Gastrocnemius medialis (tissue), 4 donors: ENCODE measurements around the gene EGFLAM. TPM values are rescaled to one million over a fixed set of nuclear protein-coding genes. Genes with fewer than 3 reads are reported as not detected.

Experiments used
- ATAC-seq, 2 donors: fragments of 150-250 bp; one replicate each; pipeline ENCODE4 v1.9.1; 2016
- DNase-seq, 2 donors: peaks; one replicate each; pipeline ENCODE4 v3.0.0-alpha.2; 2019
- H3K27ac ChIP-seq, 4 donors: fragments of 200-600 bp; sonication (generic); 1 replicate in 1 of 4; 2 replicates in 3 of 4; pipeline ENCODE4 v1.5.1; 2016 to 2018; ENCODE audit warnings: mild to moderate bottlenecking in 2 of 4, moderate library complexity in 1 of 4
- H3K27me3 ChIP-seq, 3 donors: fragments of 200-600 bp; sonication (generic) in 2 of 3; 1 replicate in 1 of 3; 2 replicates in 2 of 3; pipeline versions ENCODE4 v1.5.1 to v1.6.0; 2016 to 2019; ENCODE audit warnings: mild to moderate bottlenecking in 1 of 3, moderate library complexity in 1 of 3
- H3K36me3 ChIP-seq, 2 donors: fragments of 200-600 bp; sonication (generic) in 1 of 2; one replicate each; pipeline ENCODE4 v1.5.1; 2017 to 2018
- H3K4me1 ChIP-seq, 2 donors: fragments of 200-600 bp; sonication (generic) in 1 of 2; one replicate each; pipeline ENCODE4 v1.5.1; 2016 to 2017; ENCODE audit warnings: mild to moderate bottlenecking in 2 of 2
- H3K4me3 ChIP-seq, 4 donors: fragments of 200-600 bp; sonication (generic) in 3 of 4; 1 replicate in 1 of 4; 2 replicates in 3 of 4; pipeline ENCODE4 v1.5.1; 2016 to 2019; ENCODE audit warnings: mild to moderate bottlenecking in 2 of 4
- H3K9me3 ChIP-seq, 3 donors: fragments of 200-600 bp; sonication (generic) in 2 of 3; 1 replicate in 1 of 3; 2 replicates in 2 of 3; pipeline ENCODE4 v1.5.1; 2016 to 2019
- POLR2A ChIP-seq, 2 donors: fragments of 450-650 bp; IDR thresholded peaks; one replicate each; pipeline ENCODE4 v1.6.1; 2017; ENCODE audit warnings: antibody characterized with exemption in 2 of 2, mild to moderate bottlenecking in 2 of 2, moderate library complexity in 2 of 2
- in situ Hi-C, 4 donors: fragments of 200-750 bp; cut with MboI; loops; one replicate each; pipeline versions ENCODE4 v1.15.0 to v1.8.0; 2017; ENCODE audit warnings: low sequenced_read_pairs in 4 of 4
- intact Hi-C: fragments of 100-400 bp; cut with DNase I; formaldehyde crosslinking; loops from one replicate; pipeline ENCODE4 v1.15.1; 2023; ENCODE audit warnings: low total_unique reads
- total RNA-seq, 4 donors: library from RNA; depleted of rRNA; stranded (reverse); fragments of >200 nt; gene quantifications; one replicate each; pipeline versions ENCODE4 v1.1.0 to v1.2.3, GENCODE V29; 2016
- TF ChIP-seq, protein P1 (sequence below), 5 experiments: fragments of 450-650 bp in 3 of 5; fragments of 200-600 bp in 2 of 5; sonication (generic) in 2 of 5; IDR thresholded peaks in 4 of 5; conservative IDR thresholded peaks in 1 of 5; 1 replicate in 4 of 5; 2 replicates in 1 of 5; pipeline ENCODE4 v1.5.1; 2016 to 2019; ENCODE audit warnings: antibody characterized with exemption in 5 of 5, mild to moderate bottlenecking in 3 of 5, moderate library complexity in 3 of 5

EGFLAM gene
- total RNA-seq, 4 donors from 2014 or later = 19.2 to 36.4 (median 32.7) TPM

GRCh38 chr5:38341641-38342040 lies 83.3 kb downstream of the EGFLAM start:
- Histone ChIP-seq H3K36me3 (no peaks in the 10 kb centered on the region), H3K4me3 (no peak overlapping the region), H3K9me3 (no peaks in the 10 kb centered on the region), H3K27me3 (no peaks in the 10 kb centered on the region), H3K4me1 (no peaks in the 10 kb centered on the region), H3K27ac (no peak overlapping the region)
- intact Hi-C loops (no loop called here), in situ Hi-C loops (no loop called here)
- no peak for TF ChIP-seq POLR2A (IDR thresholded peaks at IDR 0.05)
- TF ChIP-seq, protein P1, sequence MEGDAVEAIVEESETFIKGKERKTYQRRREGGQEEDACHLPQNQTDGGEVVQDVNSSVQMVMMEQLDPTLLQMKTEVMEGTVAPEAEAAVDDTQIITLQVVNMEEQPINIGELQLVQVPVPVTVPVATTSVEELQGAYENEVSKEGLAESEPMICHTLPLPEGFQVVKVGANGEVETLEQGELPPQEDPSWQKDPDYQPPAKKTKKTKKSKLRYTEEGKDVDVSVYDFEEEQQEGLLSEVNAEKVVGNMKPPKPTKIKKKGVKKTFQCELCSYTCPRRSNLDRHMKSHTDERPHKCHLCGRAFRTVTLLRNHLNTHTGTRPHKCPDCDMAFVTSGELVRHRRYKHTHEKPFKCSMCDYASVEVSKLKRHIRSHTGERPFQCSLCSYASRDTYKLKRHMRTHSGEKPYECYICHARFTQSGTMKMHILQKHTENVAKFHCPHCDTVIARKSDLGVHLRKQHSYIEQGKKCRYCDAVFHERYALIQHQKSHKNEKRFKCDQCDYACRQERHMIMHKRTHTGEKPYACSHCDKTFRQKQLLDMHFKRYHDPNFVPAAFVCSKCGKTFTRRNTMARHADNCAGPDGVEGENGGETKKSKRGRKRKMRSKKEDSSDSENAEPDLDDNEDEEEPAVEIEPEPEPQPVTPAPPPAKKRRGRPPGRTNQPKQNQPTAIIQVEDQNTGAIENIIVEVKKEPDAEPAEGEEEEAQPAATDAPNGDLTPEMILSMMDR (IDR thresholded peaks at IDR 0.05 in 4 of 5, conservative IDR thresholded peaks at IDR 0.05 in 1 of 5) = no peak
- ATAC-seq (no peak), DNase-seq (no peak)

DNA sequence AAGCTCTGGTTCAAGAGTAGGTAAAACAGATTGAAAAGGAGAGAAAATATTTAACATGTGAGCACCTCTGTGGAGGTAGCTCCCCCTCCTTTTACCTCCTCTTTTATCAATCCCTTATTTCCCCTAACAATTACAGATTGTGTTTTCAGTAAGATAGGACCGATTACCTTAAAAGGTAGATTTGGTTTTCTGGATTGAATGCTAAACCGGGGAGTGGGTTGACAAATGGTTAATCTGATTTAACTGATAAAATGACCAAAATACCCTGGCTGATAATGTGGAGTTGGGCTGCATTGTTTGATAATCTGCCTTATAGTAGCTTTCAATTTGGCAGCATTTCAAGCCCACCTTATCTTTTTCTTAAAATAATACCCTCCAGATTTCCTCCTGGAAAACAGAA lies 83.9 kb downstream of the EGFLAM start:
- in situ Hi-C loops = no loop called here
- no peaks in the 10 kb centered on the region for H3K27me3 ChIP-seq
- intact Hi-C loops = no loop called here

DNA sequence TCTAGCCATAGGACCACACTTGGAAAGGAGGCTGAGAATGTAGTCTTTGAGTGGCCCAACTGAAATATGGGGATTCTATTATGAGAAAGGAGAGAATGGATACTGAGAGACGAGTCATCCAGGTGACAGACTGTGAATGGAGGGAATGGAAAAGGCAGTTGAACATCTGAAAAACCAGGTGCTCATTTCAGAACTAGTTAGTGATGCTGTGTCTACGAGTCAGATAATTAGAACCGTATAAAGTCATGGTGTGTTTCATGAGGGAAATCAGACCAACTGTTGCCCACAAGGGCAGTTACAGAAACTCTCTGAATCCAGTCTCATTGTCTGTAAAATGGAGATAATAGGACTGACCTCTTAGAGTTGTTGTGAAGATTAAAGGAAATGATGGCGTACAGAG lies 86.5 kb downstream of the EGFLAM start:
- H3K27ac ChIP-seq = no peak overlapping the region
- in situ Hi-C loops (no loop called here), intact Hi-C loops (no loop called here)
- DNase-seq = no peak
- no peaks in the 10 kb centered on the region for H3K4me1 ChIP-seq
- TF ChIP-seq POLR2A (IDR thresholded peaks at IDR 0.05) = no peak
- TF ChIP-seq, protein P1 (IDR thresholded peaks at IDR 0.05 in 4 of 5, conservative IDR thresholded peaks at IDR 0.05 in 1 of 5) = no peak
- no peak overlapping the region for H3K4me3 ChIP-seq
- no peaks in the 10 kb centered on the region for H3K36me3 ChIP-seq
- no peaks in the 10 kb centered on the region for H3K27me3 ChIP-seq
- ATAC-seq = no peak
- H3K9me3 ChIP-seq = no peaks in the 10 kb centered on the region

More for the DNA sequence above, 83.9 kb downstream of the EGFLAM start:
- DNase-seq = no peak
- no peaks in the 10 kb centered on the region for H3K4me1 ChIP-seq
- ATAC-seq = no peak
- H3K36me3 ChIP-seq = no peaks in the 10 kb centered on the region
- H3K4me3 ChIP-seq = no peak overlapping the region
- no peaks in the 10 kb centered on the region for H3K9me3 ChIP-seq
- TF ChIP-seq POLR2A (IDR thresholded peaks at IDR 0.05) = no peak
- TF ChIP-seq, protein P1 (IDR thresholded peaks at IDR 0.05 in 4 of 5, conservative IDR thresholded peaks at IDR 0.05 in 1 of 5) = no peak
- no peak overlapping the region for H3K27ac ChIP-seq

GRCh38 chr5:38346593-38346992 lies 88.2 kb downstream of the EGFLAM start:
- H3K9me3 ChIP-seq = no peaks in the 10 kb centered on the region
- H3K27me3 ChIP-seq = no peaks in the 10 kb centered on the region
- DNase-seq = no peak
- no peak for TF ChIP-seq POLR2A (IDR thresholded peaks at IDR 0.05)
- TF ChIP-seq, protein P1 (IDR thresholded peaks at IDR 0.05 in 4 of 5, conservative IDR thresholded peaks at IDR 0.05 in 1 of 5) = no peak
- intact Hi-C loops = no loop called here
- no peak overlapping the region for H3K27ac ChIP-seq
- ATAC-seq = no peak
- no peak overlapping the region for H3K4me3 ChIP-seq
- no peaks in the 10 kb centered on the region for H3K4me1 ChIP-seq
- in situ Hi-C loops = no loop called here
- H3K36me3 ChIP-seq = no peaks in the 10 kb centered on the region

GRCh38 chr5:38347040-38347763 lies 88.8 kb downstream of the EGFLAM start:
- Histone ChIP-seq H3K4me1 (no peaks in the 10 kb centered on the region), H3K9me3 (no peaks in the 10 kb centered on the region), H3K4me3 (no peak overlapping the region), H3K36me3 (no peaks in the 10 kb centered on the region), H3K27me3 (no peaks in the 10 kb centered on the region), H3K27ac (no peak overlapping the region)
- in situ Hi-C loops (no loop called here), intact Hi-C loops (no loop called here)
- ATAC-seq (no peak), DNase-seq (no peak)
- no peak for TF ChIP-seq POLR2A (IDR thresholded peaks at IDR 0.05)
- TF ChIP-seq, protein P1 (IDR thresholded peaks at IDR 0.05 in 4 of 5, conservative IDR thresholded peaks at IDR 0.05 in 1 of 5) = no peak
